Stimulated activated memory B cell treated with anti-CD40 and anti-IgM and Interleukin-4, amounts not matched to agents 10 μg/mL and 1 μg/mL and 100 μg/mL, for 72 hours (primary cell): ENCODE data around the gene S100P.
"Not testable (repeated sequence)": the region's sequence is repeated elsewhere in the genome, so short reads cannot be mapped to it uniquely, and the experiment has no call there.

Experiments
- ATAC-seq: fragments of 150-1000 bp; cut with Tn5 transposase; 2 replicates; pipeline ENCODE4 v1.10.0; 2021
- H3K27ac Mint-ChIP-seq: one replicate; pipeline ENCODE4 v1.8.0; 2022; ENCODE audit warnings: mild to moderate bottlenecking, mixed read lengths
- H3K27me3 Mint-ChIP-seq: one replicate; pipeline ENCODE4 v1.8.0; 2022; ENCODE audit warnings: mixed read lengths
- H3K36me3 Mint-ChIP-seq: one replicate; pipeline ENCODE4 v1.8.0; 2022; ENCODE audit warnings: mixed read lengths
- H3K4me1 Mint-ChIP-seq: one replicate; pipeline ENCODE4 v1.8.0; 2022; ENCODE audit warnings: mixed read lengths
- H3K4me3 Mint-ChIP-seq: one replicate; pipeline ENCODE4 v1.8.0; 2022; ENCODE audit warnings: mild to moderate bottlenecking, moderate library complexity, mixed read lengths
- H3K9me3 Mint-ChIP-seq: one replicate; pipeline ENCODE4 v1.8.0; 2022; ENCODE audit warnings: mixed read lengths

The S100P gene

DNA sequence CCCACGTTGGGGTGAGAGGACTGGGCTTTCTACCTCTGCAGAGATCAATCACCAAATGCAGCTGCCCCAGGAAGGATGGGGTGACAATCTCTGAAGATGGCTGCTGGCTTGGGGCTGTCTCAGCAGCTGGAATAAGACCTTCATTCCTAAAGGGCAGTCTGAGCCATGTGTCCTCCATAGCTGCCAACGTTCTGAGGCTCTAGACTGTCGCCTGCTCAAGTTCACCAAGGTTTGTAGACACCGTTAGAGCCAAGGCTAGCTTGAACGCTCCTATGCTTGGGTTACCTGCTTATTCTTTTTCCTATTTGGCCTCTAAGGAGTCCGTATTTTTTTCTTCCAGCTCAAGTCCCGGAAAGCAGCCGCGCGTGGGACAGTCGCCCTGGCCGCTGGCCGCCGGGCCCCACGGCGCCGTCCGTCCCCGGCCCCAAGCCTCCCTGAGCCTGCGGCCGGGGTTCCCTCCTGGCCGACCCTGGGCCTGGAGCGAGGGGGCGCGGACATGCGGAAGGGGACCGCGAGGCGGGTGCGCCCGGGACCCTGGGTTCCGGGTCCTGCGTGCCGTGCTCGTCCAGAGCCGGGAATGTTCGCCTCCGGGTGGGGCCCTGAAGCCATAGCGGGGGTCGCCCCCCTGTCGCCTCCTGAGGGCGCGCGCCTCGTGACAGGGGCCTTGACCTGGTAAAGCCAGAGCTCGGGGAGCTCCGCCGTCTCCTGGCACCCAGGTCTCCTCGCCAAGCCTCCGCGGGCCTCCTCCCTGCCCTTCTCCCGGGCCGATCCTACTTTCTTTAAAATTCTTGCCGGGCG, 29.9 kb upstream of the S100P start:
- H3K4me3 Mint-ChIP-seq: peak overlapping the region; percentile 51

DNA sequence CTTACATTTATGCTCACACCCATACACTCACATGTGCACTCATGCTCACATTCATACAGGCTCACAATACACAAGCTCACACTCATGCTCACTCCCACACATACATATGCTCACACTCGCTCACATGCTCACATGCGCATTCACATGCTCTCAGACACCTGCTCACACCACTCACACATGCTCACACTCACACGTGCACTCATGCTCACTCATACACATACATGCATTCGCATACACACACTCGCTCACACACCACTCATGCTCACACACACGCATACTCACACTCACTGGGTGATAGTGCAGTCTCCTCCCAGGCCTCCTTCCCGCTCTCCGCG, 28.4 kb upstream of the S100P start:
- no peak for ATAC-seq
- Mint-ChIP-seq H3K27ac (no peak overlapping the region), H3K4me1 (no peaks in the 10 kb centered on the region), H3K9me3 (no peaks in the 10 kb centered on the region), H3K4me3 (no peak overlapping the region), H3K27me3 (peaks cover 34% of the 10 kb centered on the region), H3K36me3 (peaks cover 12% of the 10 kb centered on the region)

More for the DNA sequence above, 29.9 kb upstream of the S100P start:
- Mint-ChIP-seq H3K27ac (no peak overlapping the region), H3K9me3 (no peaks in the 10 kb centered on the region), H3K4me1 (peaks cover 6% of the 10 kb centered on the region), H3K36me3 (no peaks in the 10 kb centered on the region), H3K27me3 (peaks cover 47% of the 10 kb centered on the region)
- no peak for ATAC-seq

DNA sequence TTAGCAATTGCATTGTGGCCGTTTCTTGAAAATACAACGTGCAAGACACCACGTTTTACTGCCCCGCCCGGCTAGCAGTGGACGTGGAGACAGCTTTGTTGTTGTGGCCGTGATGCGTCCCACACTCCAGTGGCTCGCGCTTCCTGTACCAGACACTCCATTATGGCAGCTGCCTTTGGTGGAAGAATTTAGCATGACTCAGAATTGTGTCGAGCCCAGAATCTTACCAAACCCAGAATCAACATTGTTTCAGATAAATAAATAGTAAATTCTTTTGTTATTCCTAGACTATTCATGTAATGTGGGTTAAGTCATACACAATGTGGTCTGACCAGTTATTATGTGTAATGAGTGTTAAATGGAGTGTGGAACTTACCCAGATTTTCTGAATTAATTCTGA, 25.3 kb upstream of the S100P start:
- no peak overlapping the region for H3K4me3 Mint-ChIP-seq
- peaks cover 3% of the 10 kb centered on the region for H3K27me3 Mint-ChIP-seq
- no peaks in the 10 kb centered on the region for H3K9me3 Mint-ChIP-seq
- H3K4me1 Mint-ChIP-seq: peaks cover 4% of the 10 kb centered on the region
- peaks cover 21% of the 10 kb centered on the region for H3K36me3 Mint-ChIP-seq
- ATAC-seq: no peak
- H3K27ac Mint-ChIP-seq: no peak overlapping the region

DNA sequence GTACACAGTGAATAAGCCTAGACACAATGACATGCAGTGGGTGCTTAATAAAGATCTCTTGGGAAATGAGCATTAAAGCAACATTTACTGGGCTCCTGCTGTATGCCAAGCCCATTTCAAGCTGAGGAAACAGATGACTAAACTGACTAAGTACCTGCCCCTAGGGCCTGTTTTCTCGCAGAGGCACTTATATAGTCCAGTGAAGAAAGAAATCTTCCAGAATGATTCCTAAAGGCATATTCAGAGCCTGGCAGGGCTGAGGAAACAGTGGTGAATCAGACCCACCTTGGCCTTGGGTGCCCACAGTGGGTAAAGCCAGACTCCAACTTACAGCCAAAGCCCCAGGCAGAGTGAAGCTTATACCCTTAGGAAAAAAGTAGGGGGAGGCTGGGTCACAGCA, 22.0 kb upstream of the S100P start:
- H3K27me3 Mint-ChIP-seq: no peaks in the 10 kb centered on the region
- H3K27ac Mint-ChIP-seq: no peak overlapping the region
- no peak overlapping the region for H3K4me3 Mint-ChIP-seq
- peaks cover 37% of the 10 kb centered on the region for H3K36me3 Mint-ChIP-seq
- peaks cover 31% of the 10 kb centered on the region for H3K4me1 Mint-ChIP-seq
- H3K9me3 Mint-ChIP-seq: no peaks in the 10 kb centered on the region
- no peak for ATAC-seq

DNA sequence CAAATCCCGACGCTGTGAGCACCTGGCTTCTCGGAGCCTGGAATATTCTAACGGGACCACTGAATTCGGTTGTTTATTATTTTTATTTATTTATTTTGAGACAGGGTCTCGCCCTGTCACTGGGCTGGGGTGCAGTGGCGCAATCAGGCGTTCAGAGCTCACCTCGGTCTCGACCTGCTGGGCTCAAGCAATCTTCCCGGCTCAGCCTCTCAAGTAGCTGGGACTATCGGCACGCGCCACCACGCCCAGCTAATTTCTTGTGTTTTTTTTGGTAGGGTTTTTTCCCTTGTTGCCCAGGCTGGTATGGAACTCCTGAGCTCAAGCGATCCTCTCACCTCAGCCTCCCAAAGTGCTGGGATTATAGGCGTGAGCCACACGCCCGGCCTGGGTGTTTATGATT, 21.5 kb upstream of the S100P start:
- H3K4me3 Mint-ChIP-seq: no peak overlapping the region
- peaks cover 42% of the 10 kb centered on the region for H3K36me3 Mint-ChIP-seq
- ATAC-seq: no peak
- no peak overlapping the region for H3K27ac Mint-ChIP-seq
- H3K4me1 Mint-ChIP-seq: peaks cover 36% of the 10 kb centered on the region
- no peaks in the 10 kb centered on the region for H3K27me3 Mint-ChIP-seq
- no peaks in the 10 kb centered on the region for H3K9me3 Mint-ChIP-seq

DNA sequence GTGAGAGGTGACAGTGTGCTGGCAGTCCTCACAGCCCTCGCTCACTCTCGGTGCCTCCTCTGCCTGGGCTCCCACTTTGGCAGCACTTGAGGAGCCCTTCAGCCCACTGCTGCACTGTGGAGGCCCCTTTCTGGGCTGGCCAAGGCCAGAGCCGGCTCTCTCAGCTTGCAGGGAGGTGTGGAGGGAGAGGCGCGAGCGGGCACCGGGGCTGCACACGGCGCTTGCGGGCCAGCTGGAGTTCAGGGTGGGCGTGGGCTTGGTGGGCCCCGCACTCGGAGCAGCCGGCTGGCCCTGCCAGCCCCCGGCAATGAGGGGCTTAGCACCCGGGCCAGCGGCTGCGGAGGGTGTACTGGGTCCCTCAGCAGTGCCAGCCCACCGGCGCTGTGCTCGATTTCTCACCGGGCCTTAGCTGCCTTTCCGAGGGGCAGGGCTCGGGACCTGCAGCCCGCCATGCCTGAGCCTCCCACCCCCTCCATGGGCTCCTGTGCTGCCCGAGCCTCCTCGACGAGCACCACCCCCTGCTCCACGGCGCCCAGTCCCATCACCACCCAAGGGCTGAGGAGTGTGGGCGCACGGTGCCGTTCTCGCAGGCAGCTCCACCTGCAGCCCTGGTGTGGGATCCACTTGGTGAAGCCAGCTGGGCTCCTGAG, 21.0 kb upstream of the S100P start:
- not testable (repeated sequence) for H3K27me3 Mint-ChIP-seq, H3K9me3 Mint-ChIP-seq, ATAC-seq
- Mint-ChIP-seq H3K36me3 (peaks cover 47% of the 10 kb centered on the region), H3K4me3 (peak overlapping the region; percentile 93), H3K4me1 (peaks cover 42% of the 10 kb centered on the region), H3K27ac (peak overlapping the region; percentile 93)

DNA sequence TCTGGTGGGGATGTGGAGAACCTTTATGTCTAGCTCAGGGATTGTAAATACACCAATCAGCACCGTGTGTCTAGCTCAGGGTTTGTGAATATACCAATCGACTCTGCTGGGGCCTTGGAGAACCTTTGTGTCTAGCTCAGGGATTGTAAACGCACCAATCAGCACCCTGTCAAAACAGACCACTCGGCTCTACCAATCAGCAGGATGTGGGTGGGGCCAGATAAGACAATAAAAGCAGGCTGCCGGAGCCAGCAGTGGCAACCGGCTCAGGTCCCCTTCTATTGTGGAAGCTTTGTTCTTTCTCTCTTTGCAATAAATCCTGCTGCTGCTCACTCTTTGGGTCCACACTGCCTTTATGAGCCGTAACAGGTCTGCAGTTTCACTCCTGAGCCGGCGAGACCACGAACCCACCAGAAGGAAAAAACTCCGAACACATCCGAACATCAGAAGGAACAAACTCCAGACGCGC, 20.5 kb upstream of the S100P start:
- ATAC-seq: not testable (repeated sequence)

DNA sequence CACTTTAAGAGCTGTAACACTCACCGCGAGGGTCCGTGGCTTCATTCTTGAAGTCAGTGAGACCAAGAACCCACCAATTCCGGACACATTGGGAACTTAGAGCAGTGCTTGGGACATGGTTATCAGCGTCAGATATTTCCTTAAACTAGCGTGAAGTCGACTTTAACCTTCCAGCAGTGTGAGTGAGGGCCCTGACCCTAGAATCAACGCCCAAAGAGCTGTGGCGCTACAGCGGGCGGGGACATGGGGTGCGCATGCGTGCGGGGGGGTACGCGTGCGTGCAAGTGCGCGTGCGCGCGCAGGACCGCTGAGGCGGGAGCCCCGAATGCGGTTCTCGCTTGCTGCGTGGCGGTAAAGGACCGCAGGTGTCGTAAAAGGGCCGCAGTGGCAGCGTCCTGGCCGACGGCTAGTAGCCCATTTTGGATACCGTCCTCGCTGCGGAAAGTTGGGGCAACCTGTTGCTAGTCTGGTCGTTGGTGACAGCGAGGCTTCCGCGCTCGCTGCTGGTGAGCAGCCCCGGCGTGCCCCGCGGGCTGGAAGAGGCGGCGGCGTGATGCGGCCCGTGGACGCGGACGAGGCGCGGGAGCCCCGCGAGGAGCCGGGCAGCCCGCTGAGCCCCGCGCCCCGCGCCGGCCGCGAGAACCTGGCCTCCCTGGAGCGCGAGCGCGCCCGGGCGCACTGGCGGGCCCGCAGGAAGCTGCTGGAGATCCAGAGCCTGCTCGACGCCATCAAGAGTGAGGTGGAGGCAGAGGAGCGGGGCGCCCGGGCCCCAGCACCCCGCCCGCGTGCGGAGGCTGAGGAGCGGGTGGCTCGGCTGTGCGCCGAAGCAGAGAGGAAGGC, 19.8 kb upstream of the S100P start:
- H3K36me3 Mint-ChIP-seq: peaks cover 53% of the 10 kb centered on the region
- H3K9me3 Mint-ChIP-seq: no peaks in the 10 kb centered on the region
- ATAC-seq: peak; percentile 94
- no peaks in the 10 kb centered on the region for H3K27me3 Mint-ChIP-seq
- peak overlapping the region; percentile 93 for H3K27ac Mint-ChIP-seq
- peak overlapping the region; percentile 93 for H3K4me3 Mint-ChIP-seq
- H3K4me1 Mint-ChIP-seq: peaks cover 42% of the 10 kb centered on the region

More for the DNA sequence above, 20.5 kb upstream of the S100P start:
- not testable (repeated sequence) for H3K27me3 Mint-ChIP-seq, H3K9me3 Mint-ChIP-seq
- Mint-ChIP-seq H3K36me3 (peaks cover 49% of the 10 kb centered on the region), H3K27ac (peak overlapping the region; percentile 93), H3K4me1 (peaks cover 42% of the 10 kb centered on the region), H3K4me3 (peak overlapping the region; percentile 93)

DNA sequence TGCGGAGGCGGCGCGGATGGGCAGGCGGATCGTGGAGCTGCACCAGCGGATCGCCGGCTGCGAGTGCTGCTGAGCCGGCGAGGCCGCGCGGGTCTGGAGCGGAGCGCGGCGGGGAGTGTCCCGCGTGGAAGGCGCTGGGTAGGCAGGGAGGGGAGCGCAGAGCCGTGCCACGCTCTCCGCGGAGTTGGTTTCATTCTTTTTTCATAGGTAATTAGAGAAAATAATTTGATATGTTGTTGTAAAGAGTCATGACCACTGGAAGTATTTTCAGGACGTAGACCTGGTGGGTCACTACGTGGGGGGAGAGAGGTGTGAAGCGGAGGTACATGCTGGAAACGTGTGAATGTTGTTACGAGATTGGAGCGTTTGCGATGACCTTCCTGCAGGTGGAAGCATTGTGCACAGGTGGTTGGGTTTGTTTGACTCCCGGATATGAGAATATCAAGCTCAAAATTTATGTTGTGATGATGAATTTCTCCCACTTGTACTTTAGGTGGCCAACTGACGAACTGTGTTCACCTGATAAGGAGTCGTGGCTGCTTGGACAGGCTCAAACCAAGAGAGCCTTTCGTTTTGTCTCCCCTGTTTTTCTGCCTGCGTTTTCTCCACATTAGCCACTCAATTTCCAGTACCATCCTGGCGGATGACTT, 19.1 kb upstream of the S100P start:
- H3K27me3 Mint-ChIP-seq: no peaks in the 10 kb centered on the region
- peak; percentile 24 for ATAC-seq
- H3K27ac Mint-ChIP-seq: peak overlapping the region; percentile 93
- peaks cover 54% of the 10 kb centered on the region for H3K36me3 Mint-ChIP-seq
- H3K4me1 Mint-ChIP-seq: peaks cover 42% of the 10 kb centered on the region
- no peaks in the 10 kb centered on the region for H3K9me3 Mint-ChIP-seq
- peak overlapping the region; percentile 93 for H3K4me3 Mint-ChIP-seq

DNA sequence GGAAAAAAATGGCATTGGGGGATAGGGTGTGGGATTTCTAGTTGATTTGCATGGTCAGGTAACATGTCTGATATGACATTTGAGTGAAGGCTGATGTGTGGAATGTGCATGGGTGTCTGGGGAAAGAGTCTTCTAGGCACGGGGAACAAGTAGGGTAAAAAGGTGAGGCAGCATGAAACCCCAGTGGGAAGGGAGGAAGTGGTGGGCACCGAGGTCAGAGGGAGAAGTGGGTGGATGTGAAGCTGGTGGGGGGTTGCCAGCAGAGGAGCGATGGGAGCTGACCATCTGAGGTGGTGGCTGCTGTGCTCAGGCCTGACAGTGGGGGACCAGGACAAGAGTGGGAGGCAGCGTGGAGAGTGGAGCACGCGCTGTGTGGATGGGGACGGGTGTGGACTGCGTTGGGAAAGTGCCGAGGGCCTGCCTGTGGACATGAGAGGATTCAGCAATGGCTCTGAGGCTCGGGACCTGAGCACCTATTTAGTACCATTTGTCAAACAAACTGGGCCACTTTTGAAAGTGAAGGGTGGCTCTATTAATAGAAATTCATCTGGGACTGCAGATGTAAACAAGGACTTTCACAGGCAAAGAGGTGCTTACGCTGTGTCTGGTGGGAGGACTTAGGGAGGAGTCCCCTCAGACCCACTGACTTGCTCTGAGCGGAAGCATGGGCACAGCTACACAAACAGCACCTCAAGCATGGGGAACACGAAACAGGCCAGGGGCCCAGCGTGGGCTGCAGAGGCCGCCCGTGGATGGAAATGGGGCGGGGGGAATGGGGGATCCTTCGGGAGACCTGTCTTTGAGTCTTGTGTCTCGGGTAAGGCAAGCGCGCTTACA, 16.7 kb upstream of the S100P start:
- Mint-ChIP-seq H3K4me3 (peak overlapping the region; percentile 39), H3K27me3 (no peaks in the 10 kb centered on the region), H3K9me3 (peaks cover 4% of the 10 kb centered on the region), H3K27ac (no peak overlapping the region), H3K36me3 (peaks cover 61% of the 10 kb centered on the region), H3K4me1 (peaks cover 42% of the 10 kb centered on the region)
- no peak for ATAC-seq

DNA sequence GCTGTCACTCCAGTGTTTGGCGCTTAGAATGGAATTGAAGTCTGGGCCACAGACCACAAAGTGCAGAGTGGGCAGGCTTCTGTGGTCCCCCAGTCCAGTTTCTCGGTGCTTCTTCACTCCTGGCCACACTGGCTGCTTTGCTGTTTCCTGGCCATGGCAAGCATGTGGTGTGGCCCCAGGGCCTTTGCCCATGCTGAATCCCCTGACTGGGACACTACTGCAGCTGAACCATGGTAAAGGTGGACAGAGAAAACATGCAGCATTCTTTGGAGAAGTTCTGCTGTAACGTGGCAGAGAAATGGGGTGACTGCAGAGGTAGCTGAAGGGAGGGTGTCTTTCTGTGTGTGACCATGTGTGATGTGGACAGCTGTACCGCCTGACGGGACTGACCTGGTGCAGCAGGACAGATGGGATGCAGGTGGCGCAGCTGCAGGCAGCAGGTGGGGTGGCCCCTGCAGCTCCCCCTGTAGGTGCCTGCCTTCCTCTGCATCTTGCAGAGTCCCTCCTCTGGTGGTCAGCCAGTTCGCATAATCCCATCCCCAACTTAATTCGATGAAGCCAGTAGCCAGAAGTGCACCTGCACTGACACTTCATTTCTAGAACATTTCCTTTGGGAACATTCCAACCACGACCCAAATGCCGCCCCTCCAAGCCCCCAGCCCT, 13.2 kb upstream of the S100P start:
- Mint-ChIP-seq H3K27ac (no peak overlapping the region), H3K9me3 (peaks cover 4% of the 10 kb centered on the region), H3K27me3 (no peaks in the 10 kb centered on the region), H3K36me3 (peaks cover 56% of the 10 kb centered on the region), H3K4me3 (no peak overlapping the region), H3K4me1 (peaks cover 22% of the 10 kb centered on the region)
- no peak for ATAC-seq

DNA sequence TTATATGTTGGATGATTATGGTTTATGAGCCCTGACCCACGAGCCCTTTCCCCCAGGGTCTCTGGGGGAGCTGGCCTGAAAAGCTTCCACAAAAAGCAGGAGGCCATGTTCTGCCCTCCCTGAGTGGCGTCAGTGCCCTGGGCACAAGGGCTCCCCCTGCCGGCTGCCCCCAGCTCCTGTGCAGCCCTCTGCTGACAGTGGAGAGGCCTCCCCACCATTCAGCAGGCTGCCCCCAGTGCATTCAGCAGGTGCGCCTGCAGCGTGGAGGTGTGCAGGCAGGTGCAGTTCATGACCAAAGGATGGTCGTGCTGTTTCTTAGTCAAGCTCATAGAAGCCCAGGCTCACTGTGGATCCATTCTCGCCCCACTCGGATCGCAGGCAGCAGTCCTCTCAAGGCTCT, 12.5 kb upstream of the S100P start:
- Mint-ChIP-seq H3K4me3 (no peak overlapping the region), H3K36me3 (peaks cover 49% of the 10 kb centered on the region), H3K27ac (no peak overlapping the region), H3K9me3 (peaks cover 4% of the 10 kb centered on the region), H3K4me1 (peaks cover 15% of the 10 kb centered on the region), H3K27me3 (no peaks in the 10 kb centered on the region)
- no peak for ATAC-seq

DNA sequence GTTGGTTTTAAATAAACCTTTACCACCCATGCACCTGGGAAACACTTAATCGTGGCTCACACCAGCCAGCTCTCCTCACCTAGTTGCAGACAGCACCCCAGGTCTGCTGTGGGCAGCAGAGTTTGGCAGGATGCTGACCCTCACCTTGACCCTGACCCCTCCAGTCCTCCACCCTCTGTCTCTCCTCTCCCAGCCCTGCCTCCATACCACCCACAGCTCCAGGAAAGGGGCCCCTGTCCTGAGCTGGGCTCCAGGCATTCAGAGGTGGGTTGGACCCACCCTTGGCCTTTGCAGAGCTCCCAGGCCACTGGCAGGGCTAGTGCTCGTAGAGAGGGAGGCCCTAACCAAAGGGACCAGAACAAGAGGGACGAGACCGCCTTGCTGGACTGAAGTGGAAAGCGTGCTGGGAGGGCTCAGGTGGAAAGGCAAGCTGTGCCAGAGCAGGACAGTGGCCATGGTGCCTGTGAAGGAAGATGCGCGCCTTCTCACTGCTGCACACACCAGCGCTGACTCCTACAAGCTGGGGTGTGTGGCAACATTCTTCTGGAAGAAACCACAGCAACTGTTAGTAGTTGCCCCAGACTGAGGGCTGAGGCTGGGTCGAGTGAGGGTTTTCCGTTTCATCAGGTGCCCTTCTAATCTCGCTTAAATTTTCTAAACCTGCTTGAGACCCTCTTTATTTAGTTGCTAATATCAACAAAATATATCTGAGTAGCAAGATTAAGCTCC, 10.7 kb upstream of the S100P start:
- Mint-ChIP-seq H3K27ac (no peak overlapping the region), H3K4me1 (no peaks in the 10 kb centered on the region), H3K36me3 (peaks cover 33% of the 10 kb centered on the region), H3K9me3 (peaks cover 4% of the 10 kb centered on the region), H3K4me3 (no peak overlapping the region), H3K27me3 (peaks cover 13% of the 10 kb centered on the region)
- no peak for ATAC-seq
